SJSA1 (cell line): ENCODE results near the gene ZNF148. TPM values are rescaled to one million over a fixed set of nuclear protein-coding genes. Genes with fewer than 3 reads are reported as not detected.
A peak's percentile ranks its signal among the peaks of the same experiment; 100 is the strongest.

ENCODE experiments used
- DNase-seq, 2 experiments: peaks; one replicate each; pipeline ENCODE4 v3.0.0-alpha.2; 2015 to 2020; ENCODE audit warnings: low spot score in 2 of 2, low read depth in 1 of 2
- H3K27ac ChIP-seq: fragments of 250-450 bp; sonication (Bioruptor Pico); 2 replicates; pipeline ENCODE4 v1.5.1; 2020; ENCODE audit warnings: mild to moderate bottlenecking, moderate library complexity
- H3K27me3 ChIP-seq: fragments of 250-450 bp; sonication (Bioruptor Pico); replicated peaks from 2 replicates; pipeline ENCODE4 v1.5.1; 2020; ENCODE audit warnings: mild to moderate bottlenecking, moderate library complexity
- H3K36me3 ChIP-seq: fragments of 250-450 bp; sonication (Bioruptor Pico); 2 replicates; pipeline ENCODE4 v1.5.1; 2020; ENCODE audit warnings: mild to moderate bottlenecking
- H3K4me1 ChIP-seq: fragments of 250-450 bp; sonication (Bioruptor Pico); replicated peaks from 2 replicates; pipeline ENCODE4 v1.6.1; 2021; ENCODE audit warnings: mild to moderate bottlenecking
- H3K4me3 ChIP-seq: fragments of 250-450 bp; sonication (Bioruptor Pico); 2 replicates; pipeline ENCODE4 v1.5.1; 2020; ENCODE audit warnings: mild to moderate bottlenecking
- H3K9me3 ChIP-seq: fragments of 250-450 bp; sonication (Bioruptor Pico); replicated peaks from 2 replicates; pipeline ENCODE4 v1.5.1; 2020; ENCODE audit warnings: mild to moderate bottlenecking
- total RNA-seq: library from RNA; depleted of rRNA; stranded (reverse); fragments of >200 nt; shearing (Covaris generic); gene quantifications from 2 replicates; pipeline ENCODE4 v1.2.3, GENCODE V29; 2014

The ZNF148 gene
- total RNA-seq, 1 experiment from 2014 or later: 25.5 TPM

GRCh38 chr3:125316246-125316645 lies 58.9 kb downstream of the ZNF148 start:
- DNase-seq: no peak
- H3K27ac ChIP-seq: no peak overlapping the region
- H3K4me1 ChIP-seq: no peaks in the 10 kb centered on the region
- no peaks in the 10 kb centered on the region for H3K27me3 ChIP-seq
- H3K4me3 ChIP-seq: no peak overlapping the region
- no peaks in the 10 kb centered on the region for H3K9me3 ChIP-seq
- peaks cover 21% of the 10 kb centered on the region for H3K36me3 ChIP-seq

- Histone ChIP-seq H3K27ac (no peak overlapping the region), H3K9me3 (no peaks in the 10 kb centered on the region), H3K4me3 (no peak overlapping the region), H3K27me3 (no peaks in the 10 kb centered on the region), H3K4me1 (0 out of 2 replicates have a peak, but pooled peaks cover 4% of the 10 kb centered on the region), H3K36me3 (peaks cover 27% of the 10 kb centered on the region)
- no peak for DNase-seq
Measured at GRCh38 chr3:125313060-125313635, 62.0 kb downstream of the ZNF148 start.

- H3K36me3 ChIP-seq: peaks cover 20% of the 10 kb centered on the region
- 0 out of 2 replicates have a peak overlapping the region, but pooled peaks have one; percentile 9 for H3K4me3 ChIP-seq
- H3K4me1 ChIP-seq: 0 out of 2 replicates have a peak, but pooled peaks cover 4% of the 10 kb centered on the region
- H3K27ac ChIP-seq: no peak overlapping the region
- peak in 1 of 2 experiments; percentile 10 for DNase-seq
- H3K9me3 ChIP-seq: no peaks in the 10 kb centered on the region
- H3K27me3 ChIP-seq: no peaks in the 10 kb centered on the region
Measured at GRCh38 chr3:125310623-125311081, 64.5 kb downstream of the ZNF148 start.

GRCh38 chr3:125309476-125309875 lies 65.6 kb downstream of the ZNF148 start:
- Histone ChIP-seq H3K9me3 (no peaks in the 10 kb centered on the region), H3K27ac (no peak overlapping the region), H3K27me3 (no peaks in the 10 kb centered on the region), H3K4me1 (0 out of 2 replicates have a peak, but pooled peaks cover 4% of the 10 kb centered on the region), H3K36me3 (peaks cover 17% of the 10 kb centered on the region), H3K4me3 (no peak overlapping the region)
- no peak for DNase-seq

GRCh38 chr3:125306620-125307019 lies 68.5 kb downstream of the ZNF148 start:
- Histone ChIP-seq H3K27ac (no peak overlapping the region), H3K36me3 (peaks cover 11% of the 10 kb centered on the region)
- DNase-seq: no peak

GRCh38 chr3:125302932-125303331 lies 72.2 kb downstream of the ZNF148 start:
- Histone ChIP-seq H3K27ac (no peak overlapping the region), H3K9me3 (no peaks in the 10 kb centered on the region), H3K4me3 (no peak overlapping the region), H3K36me3 (no peaks in the 10 kb centered on the region; the same call in 1 of the 2 replicates), H3K4me1 (peaks cover 11% of the 10 kb centered on the region), H3K27me3 (no peaks in the 10 kb centered on the region)
- no peak for DNase-seq

More at GRCh38 chr3:125306620-125307019, 68.5 kb downstream of the ZNF148 start:
- Histone ChIP-seq H3K4me3 (no peak overlapping the region), H3K9me3 (no peaks in the 10 kb centered on the region), H3K4me1 (peaks cover 9% of the 10 kb centered on the region; the same call in 1 of the 2 replicates), H3K27me3 (no peaks in the 10 kb centered on the region)

- Histone ChIP-seq H3K4me3 (no peak overlapping the region), H3K27ac (peak overlapping the region; percentile 20; the same call in 1 of the 2 replicates), H3K36me3 (no peaks in the 10 kb centered on the region; the same call in 1 of the 2 replicates), H3K4me1 (peaks cover 11% of the 10 kb centered on the region), H3K9me3 (no peaks in the 10 kb centered on the region), H3K27me3 (no peaks in the 10 kb centered on the region)
- no peak for DNase-seq
Measured at GRCh38 chr3:125300416-125300815, 74.7 kb downstream of the ZNF148 start.

GRCh38 chr3:125294411-125294810 lies 80.7 kb downstream of the ZNF148 start:
- Histone ChIP-seq H3K27ac (no peak overlapping the region), H3K27me3 (no peaks in the 10 kb centered on the region), H3K36me3 (no peaks in the 10 kb centered on the region), H3K9me3 (no peaks in the 10 kb centered on the region), H3K4me1 (no peaks in the 10 kb centered on the region), H3K4me3 (no peak overlapping the region)
- no peak for DNase-seq

GRCh38 chr3:125292015-125292414 lies 83.1 kb downstream of the ZNF148 start:
- Histone ChIP-seq H3K36me3 (peaks cover 7% of the 10 kb centered on the region), H3K4me3 (no peak overlapping the region), H3K9me3 (no peaks in the 10 kb centered on the region), H3K27ac (no peak overlapping the region), H3K4me1 (no peaks in the 10 kb centered on the region), H3K27me3 (no peaks in the 10 kb centered on the region)
- no peak for DNase-seq

GRCh38 chr3:125289429-125289981 lies 85.6 kb downstream of the ZNF148 start:
- Histone ChIP-seq H3K4me3 (no peak overlapping the region), H3K27me3 (no peaks in the 10 kb centered on the region), H3K4me1 (no peaks in the 10 kb centered on the region), H3K9me3 (no peaks in the 10 kb centered on the region), H3K27ac (no peak overlapping the region), H3K36me3 (peaks cover 7% of the 10 kb centered on the region)
- DNase-seq: no peak

GRCh38 chr3:125287248-125287647 lies 87.9 kb downstream of the ZNF148 start:
- Histone ChIP-seq H3K4me1 (no peaks in the 10 kb centered on the region), H3K4me3 (no peak overlapping the region)

GRCh38 chr3:125281381-125281780 lies 93.7 kb downstream of the ZNF148 start:
- Histone ChIP-seq H3K4me1 (no peaks in the 10 kb centered on the region), H3K36me3 (peaks cover 6% of the 10 kb centered on the region; the same call in 1 of the 2 replicates), H3K4me3 (no peak overlapping the region), H3K27me3 (no peaks in the 10 kb centered on the region), H3K9me3 (no peaks in the 10 kb centered on the region), H3K27ac (no peak overlapping the region)
- no peak for DNase-seq

More at GRCh38 chr3:125287248-125287647, 87.9 kb downstream of the ZNF148 start:
- DNase-seq: no peak
- Histone ChIP-seq H3K36me3 (peaks cover 10% of the 10 kb centered on the region), H3K27ac (no peak overlapping the region), H3K9me3 (no peaks in the 10 kb centered on the region), H3K27me3 (no peaks in the 10 kb centered on the region)

- Histone ChIP-seq H3K9me3 (no peaks in the 10 kb centered on the region), H3K4me1 (no peaks in the 10 kb centered on the region), H3K4me3 (no peak overlapping the region), H3K27me3 (no peaks in the 10 kb centered on the region), H3K36me3 (peaks cover 6% of the 10 kb centered on the region; the same call in 1 of the 2 replicates), H3K27ac (no peak overlapping the region)
- no peak for DNase-seq
Measured at GRCh38 chr3:125280668-125281361, 94.3 kb downstream of the ZNF148 start.

GRCh38 chr3:125278155-125278554 lies 97.0 kb downstream of the ZNF148 start:
- 0 out of 2 replicates have a peak, but pooled peaks cover 3% of the 10 kb centered on the region for H3K36me3 ChIP-seq
- DNase-seq: no peak
- no peak overlapping the region for H3K27ac ChIP-seq
- H3K27me3 ChIP-seq: no peaks in the 10 kb centered on the region
- H3K9me3 ChIP-seq: no peaks in the 10 kb centered on the region
- H3K4me1 ChIP-seq: no peaks in the 10 kb centered on the region
- no peak overlapping the region for H3K4me3 ChIP-seq
